ENCODE data around the gene ZBTB21. TPM values are rescaled to one million over a fixed set of nuclear protein-coding genes. Genes with fewer than 3 reads are reported as not detected.

Gene ZBTB21
- total RNA-seq, 2 experiments from 2014 or later = 132 to 139 TPM

GRCh38 chr21:42027085-42027821 is 17.1 kb upstream of the ZBTB21 start:
- Histone ChIP-seq H3K4me1 (ENCODE audit: insufficient read depth, low read length) (no peaks in the 10 kb centered on the region), H3K27ac (ENCODE audit: low read depth in 1 of 2, low read length in 2 of 2) (no peak overlapping the region), H3K27me3 (ENCODE audit: control insufficient read depth in 1 of 2, insufficient read depth in 2 of 2, low read length in 2 of 2) (no peaks in the 10 kb centered on the region), H3K4me3 (ENCODE audit: low read length) (no peak overlapping the region), H3K36me3 (ENCODE audit: insufficient read depth, low read length) (no peaks in the 10 kb centered on the region), H3K9me3 (ENCODE audit: control insufficient read depth in 1 of 2, insufficient read depth in 1 of 2, low read length in 2 of 2) (no peaks in the 10 kb centered on the region)
- Mint-ChIP-seq H3K27ac (no peak overlapping the region), H3K27me3 (no peaks in the 10 kb centered on the region), H3K4me1 (ENCODE audit: low read depth) (no peaks in the 10 kb centered on the region), H3K4me3 (no peak overlapping the region), H3K36me3 (ENCODE audit: low read depth) (no peaks in the 10 kb centered on the region), H3K9me3 (no peaks in the 10 kb centered on the region)
- intact Hi-C loops (cut with DNase I, micrococcal nuclease) = no loop called here
- ATAC-seq (ENCODE audit: poor library complexity) = no peak
- TF ChIP-seq CTCF (IDR thresholded peaks at IDR 0.05) = no peak
- POLR2A ChIA-PET = no interaction called here
- CTCF ChIA-PET = no interaction called here
- DNase-seq = no peak

GRCh38 chr21:42026082-42026435 is 15.9 kb upstream of the ZBTB21 start:
- Mint-ChIP-seq H3K36me3 (ENCODE audit: low read depth) (no peaks in the 10 kb centered on the region), H3K4me1 (ENCODE audit: low read depth) (no peaks in the 10 kb centered on the region), H3K27ac (no peak overlapping the region), H3K4me3 (no peak overlapping the region), H3K9me3 (no peaks in the 10 kb centered on the region), H3K27me3 (no peaks in the 10 kb centered on the region)
- Histone ChIP-seq H3K27me3 (ENCODE audit: control insufficient read depth in 1 of 2, insufficient read depth in 2 of 2, low read length in 2 of 2) (no peaks in the 10 kb centered on the region), H3K9me3 (ENCODE audit: control insufficient read depth in 1 of 2, insufficient read depth in 1 of 2, low read length in 2 of 2) (no peaks in the 10 kb centered on the region), H3K4me1 (ENCODE audit: insufficient read depth, low read length) (no peaks in the 10 kb centered on the region), H3K27ac (ENCODE audit: low read depth in 1 of 2, low read length in 2 of 2) (no peak overlapping the region), H3K4me3 (ENCODE audit: low read length) (no peak overlapping the region), H3K36me3 (ENCODE audit: insufficient read depth, low read length) (no peaks in the 10 kb centered on the region)
- intact Hi-C loops (cut with DNase I, micrococcal nuclease) = no loop called here
- TF ChIP-seq CTCF (IDR thresholded peaks at IDR 0.05) = no peak
- ChIA-PET POLR2A (no interaction called here), CTCF (no interaction called here)
- DNase-seq = no peak
- ATAC-seq (ENCODE audit: poor library complexity) = no peak

GRCh38 chr21:42025376-42026081 is 15.4 kb upstream of the ZBTB21 start:
- Mint-ChIP-seq H3K36me3 (ENCODE audit: low read depth) (no peaks in the 10 kb centered on the region), H3K27ac (no peak overlapping the region), H3K4me1 (ENCODE audit: low read depth) (no peaks in the 10 kb centered on the region), H3K4me3 (no peak overlapping the region), H3K27me3 (no peaks in the 10 kb centered on the region), H3K9me3 (no peaks in the 10 kb centered on the region)
- no peak for ATAC-seq (ENCODE audit: poor library complexity)
- no peaks in the 10 kb centered on the region for H3K4me1 ChIP-seq (ENCODE audit: insufficient read depth, low read length)
- no peaks in the 10 kb centered on the region for H3K36me3 ChIP-seq (ENCODE audit: insufficient read depth, low read length)
- no peak overlapping the region for H3K27ac ChIP-seq (ENCODE audit: low read depth in 1 of 2, low read length in 2 of 2)
- TF ChIP-seq CTCF (IDR thresholded peaks at IDR 0.05) = no peak
- no peaks in the 10 kb centered on the region for H3K9me3 ChIP-seq (ENCODE audit: control insufficient read depth in 1 of 2, insufficient read depth in 1 of 2, low read length in 2 of 2)
- no peak overlapping the region for H3K4me3 ChIP-seq (ENCODE audit: low read length)
- ChIA-PET POLR2A (no interaction called here), CTCF (interaction anchor here (0.8 kb wide), 1 partner anchor 66 kb away, joined by 3 read pairs; no protein-coding TSS in a partner anchor)
- DNase-seq = no peak
- intact Hi-C loops (cut with DNase I, micrococcal nuclease) = no loop called here
- no peaks in the 10 kb centered on the region for H3K27me3 ChIP-seq (ENCODE audit: control insufficient read depth in 1 of 2, insufficient read depth in 2 of 2, low read length in 2 of 2)
